LNCaP clone FGC (cell line): ENCODE data around the gene COPS2.

Experiments used
- DNase-seq: peaks from one replicate; pipeline ENCODE4 v3.0.0-alpha.2; 2011; ENCODE audit warnings: low read depth
- H3K4me3 ChIP-seq: 2 replicates; pipeline ENCODE4 v1.5.1; 2011; ENCODE audit warnings: mild to moderate bottlenecking, low read depth, low read length, control low read depth
- CTCF ChIP-seq: IDR thresholded peaks from 2 replicates; pipeline ENCODE4 v1.5.1; 2012; ENCODE audit warnings: mild to moderate bottlenecking; ENCODE audit not compliant: control insufficient read depth, insufficient read depth; ENCODE audit errors: extremely low read depth

COPS2 gene

GRCh38 chr15:49174902-49175301, 19.5 kb upstream of the COPS2 start:
- no peak overlapping the region for H3K4me3 ChIP-seq
- TF ChIP-seq CTCF = no peak
- DNase-seq = no peak

- no peak for DNase-seq
- no peak for TF ChIP-seq CTCF
- no peak overlapping the region for H3K4me3 ChIP-seq
Observed at GRCh38 chr15:49171790-49172189, 16.4 kb upstream of the COPS2 start.

- peak; percentile 89 for DNase-seq
- TF ChIP-seq CTCF = no peak
- peak within 1 kb of the TSS; percentile 75 for H3K4me3 ChIP-seq
Observed at GRCh38 chr15:49169880-49170597, 14.6 kb upstream of the COPS2 start, which contains the start of gene GALK2. Gene GALK2 (plus strand): TSS chr15:49170247. CDS start chr15:49170323, 76 bp downstream.

- no peak overlapping the region for H3K4me3 ChIP-seq
- DNase-seq = no peak
- TF ChIP-seq CTCF = no peak
Observed at GRCh38 chr15:49168016-49168415, 12.6 kb upstream of the COPS2 start.

- no peak for DNase-seq
- H3K4me3 ChIP-seq = no peak overlapping the region
- TF ChIP-seq CTCF = no peak
Observed at GRCh38 chr15:49164865-49165264, 9.5 kb upstream of the COPS2 start.

- no peak overlapping the region for H3K4me3 ChIP-seq
- DNase-seq = no peak
- TF ChIP-seq CTCF = no peak
Observed at GRCh38 chr15:49163678-49164077, 8.3 kb upstream of the COPS2 start.
